Mammary epithelial cell (primary cell): ENCODE data around the gene SLC35D2.

Source experiments
- EZH2 ChIP-seq: IDR thresholded peaks from 2 replicates; pipeline ENCODE4 v1.6.1; 2012; ENCODE audit warnings: low read length, inconsistent platforms, borderline replicate concordance
- TF ChIP-seq, protein P1 (sequence below), 2 donors: IDR thresholded peaks in 1 of 2; conservative IDR thresholded peaks in 1 of 2; 2 replicates each; pipeline ENCODE4 v1.5.1; 2011 to 2012; ENCODE audit warnings: inconsistent platforms in 2 of 2, low read length in 2 of 2, mild to moderate bottlenecking in 2 of 2, control low read depth in 1 of 2, low read depth in 1 of 2; ENCODE audit not compliant: insufficient read depth in 1 of 2; ENCODE audit errors: extremely low read depth in 1 of 2

DNA sequence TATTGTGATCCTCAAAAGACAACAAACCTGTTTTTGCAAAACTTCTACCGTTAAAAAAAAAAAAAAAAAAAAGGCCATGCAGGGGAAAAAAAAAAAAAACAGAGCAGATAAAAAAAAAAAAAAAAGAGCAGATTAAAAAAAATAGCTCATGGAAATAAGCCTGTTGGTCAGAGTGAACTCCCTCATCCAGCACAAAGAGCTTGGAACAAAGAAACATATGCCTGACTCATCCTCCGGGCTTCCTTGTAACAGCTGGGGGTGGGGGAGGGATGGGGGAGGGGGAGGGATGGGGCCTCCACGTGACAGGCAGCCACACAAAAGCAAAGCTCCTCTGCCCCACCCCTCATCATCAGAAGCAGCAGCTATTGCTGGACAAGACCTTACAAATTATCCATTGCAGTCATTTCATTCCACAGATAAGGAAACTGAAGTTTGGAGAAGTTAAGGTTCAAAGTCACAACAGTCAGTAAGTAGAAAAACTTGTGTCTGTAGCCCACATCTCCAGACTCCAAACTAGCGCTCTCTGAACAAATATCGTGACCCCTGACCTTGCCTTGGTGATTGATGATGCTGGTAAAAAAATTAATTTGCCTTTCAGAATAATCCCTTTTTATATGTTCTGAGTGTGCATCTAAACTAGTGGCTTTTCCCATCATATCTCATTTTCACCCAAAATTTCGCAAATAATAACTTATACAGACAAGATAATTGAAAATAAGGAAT lies 38.9 kb downstream of the SLC35D2 start:
- TF ChIP-seq, protein P1, sequence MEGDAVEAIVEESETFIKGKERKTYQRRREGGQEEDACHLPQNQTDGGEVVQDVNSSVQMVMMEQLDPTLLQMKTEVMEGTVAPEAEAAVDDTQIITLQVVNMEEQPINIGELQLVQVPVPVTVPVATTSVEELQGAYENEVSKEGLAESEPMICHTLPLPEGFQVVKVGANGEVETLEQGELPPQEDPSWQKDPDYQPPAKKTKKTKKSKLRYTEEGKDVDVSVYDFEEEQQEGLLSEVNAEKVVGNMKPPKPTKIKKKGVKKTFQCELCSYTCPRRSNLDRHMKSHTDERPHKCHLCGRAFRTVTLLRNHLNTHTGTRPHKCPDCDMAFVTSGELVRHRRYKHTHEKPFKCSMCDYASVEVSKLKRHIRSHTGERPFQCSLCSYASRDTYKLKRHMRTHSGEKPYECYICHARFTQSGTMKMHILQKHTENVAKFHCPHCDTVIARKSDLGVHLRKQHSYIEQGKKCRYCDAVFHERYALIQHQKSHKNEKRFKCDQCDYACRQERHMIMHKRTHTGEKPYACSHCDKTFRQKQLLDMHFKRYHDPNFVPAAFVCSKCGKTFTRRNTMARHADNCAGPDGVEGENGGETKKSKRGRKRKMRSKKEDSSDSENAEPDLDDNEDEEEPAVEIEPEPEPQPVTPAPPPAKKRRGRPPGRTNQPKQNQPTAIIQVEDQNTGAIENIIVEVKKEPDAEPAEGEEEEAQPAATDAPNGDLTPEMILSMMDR (conservative IDR thresholded peaks at IDR 0.05 in 1 of 2, IDR thresholded peaks at IDR 0.05 in 1 of 2; ENCODE audit: extremely low read depth in 1 of 2, insufficient read depth in 1 of 2, low read depth in 1 of 2, low read length in 2 of 2): no peak
- TF ChIP-seq EZH2: no peak
